ENCODE measurements around the gene PKD1L1.
"Not testable (repeated sequence)": the region's sequence is repeated elsewhere in the genome, so short reads cannot be mapped to it uniquely, and the experiment has no call there.

The PKD1L1 gene

DNA sequence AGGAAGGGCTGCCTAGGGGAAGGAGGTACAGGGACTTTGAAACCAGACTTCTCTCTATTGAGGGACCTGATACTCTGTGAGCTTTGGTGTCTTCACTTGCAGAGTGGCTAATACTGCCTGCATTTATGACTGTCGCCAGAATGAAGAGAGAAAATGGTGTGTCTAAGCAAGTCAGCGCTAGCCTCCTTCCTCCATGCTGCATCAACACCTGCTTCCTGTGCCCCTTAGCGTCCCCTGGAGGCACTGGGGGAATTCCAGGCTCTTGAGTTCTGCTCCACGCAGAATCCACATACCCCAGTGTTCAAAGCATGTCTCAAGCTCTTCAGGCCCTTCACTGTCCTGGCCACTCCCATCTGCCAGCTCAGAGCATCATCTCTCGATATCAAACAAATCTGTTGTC lies 140.5 kb downstream of the PKD1L1 start:
- Histone ChIP-seq H3K9me3 (ENCODE audit: low read length) (no peaks in the 10 kb centered on the region), H3K4me3 (ENCODE audit: low read depth in 1 of 2, low read length in 2 of 2) (no peak overlapping the region), H3K9ac (ENCODE audit: low read length) (no peak overlapping the region), H3K27ac (ENCODE audit: low read depth, low read length) (no peak overlapping the region), H3K36me3 (ENCODE audit: insufficient read depth, low read length) (no peaks in the 10 kb centered on the region), H3K27me3 (ENCODE audit: control insufficient read depth in 1 of 2, insufficient read depth in 2 of 2, low read length in 2 of 2) (no peaks in the 10 kb centered on the region), H3K4me1 (ENCODE audit: insufficient read depth, low read length) (peaks cover 16% of the 10 kb centered on the region)

DNA sequence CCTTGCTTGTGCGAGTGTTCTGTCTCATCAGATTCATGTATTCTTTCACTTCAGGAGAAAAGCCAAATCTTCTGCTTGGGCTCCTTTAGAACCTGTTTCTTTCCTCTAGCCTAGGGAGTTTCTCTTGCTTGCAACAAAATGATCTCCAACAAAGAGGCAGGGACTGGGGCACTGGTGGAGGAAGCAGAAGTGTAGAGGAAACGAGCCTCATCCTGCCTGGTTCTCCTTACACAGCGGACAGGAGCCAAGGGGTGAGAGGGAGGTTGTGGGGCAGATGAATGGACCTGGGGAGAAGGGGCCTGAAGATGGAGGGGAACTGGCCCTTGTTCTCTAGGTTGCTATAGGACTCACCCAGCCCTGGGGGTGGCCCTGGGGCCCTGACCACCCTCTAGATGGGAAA lies 141.1 kb downstream of the PKD1L1 start:
- no peaks in the 10 kb centered on the region for H3K36me3 ChIP-seq (ENCODE audit: insufficient read depth, low read length)
- H3K9me3 ChIP-seq (ENCODE audit: low read length) = no peaks in the 10 kb centered on the region
- no peak overlapping the region for H3K9ac ChIP-seq (ENCODE audit: low read length)
- peaks cover 16% of the 10 kb centered on the region for H3K4me1 ChIP-seq (ENCODE audit: insufficient read depth, low read length)
- no peak overlapping the region for H3K4me3 ChIP-seq (ENCODE audit: low read depth in 1 of 2, low read length in 2 of 2)
- H3K27ac ChIP-seq (ENCODE audit: low read depth, low read length) = no peak overlapping the region
- H3K27me3 ChIP-seq (ENCODE audit: control insufficient read depth in 1 of 2, insufficient read depth in 2 of 2, low read length in 2 of 2) = no peaks in the 10 kb centered on the region

GRCh38 chr7:47806701-47807103 lies 141.6 kb downstream of the PKD1L1 start:
- Histone ChIP-seq H3K9me3 (ENCODE audit: low read length) (no peaks in the 10 kb centered on the region), H3K36me3 (ENCODE audit: insufficient read depth, low read length) (no peaks in the 10 kb centered on the region), H3K27ac (ENCODE audit: low read depth, low read length) (no peak overlapping the region), H3K27me3 (ENCODE audit: control insufficient read depth in 1 of 2, insufficient read depth in 2 of 2, low read length in 2 of 2) (no peaks in the 10 kb centered on the region), H3K4me3 (ENCODE audit: low read depth in 1 of 2, low read length in 2 of 2) (no peak overlapping the region), H3K4me1 (ENCODE audit: insufficient read depth, low read length) (peaks cover 16% of the 10 kb centered on the region), H3K9ac (ENCODE audit: low read length) (no peak overlapping the region)

- Histone ChIP-seq H3K4me3 (ENCODE audit: low read depth in 1 of 2, low read length in 2 of 2) (no peak overlapping the region), H3K4me1 (ENCODE audit: insufficient read depth, low read length) (peaks cover 16% of the 10 kb centered on the region), H3K27ac (ENCODE audit: low read depth, low read length) (no peak overlapping the region), H3K9ac (ENCODE audit: low read length) (no peak overlapping the region), H3K36me3 (ENCODE audit: insufficient read depth, low read length) (no peaks in the 10 kb centered on the region), H3K9me3 (ENCODE audit: low read length) (no peaks in the 10 kb centered on the region), H3K27me3 (ENCODE audit: control insufficient read depth in 1 of 2, insufficient read depth in 2 of 2, low read length in 2 of 2) (no peaks in the 10 kb centered on the region)
These were observed 143.3 kb downstream of the PKD1L1 start for GRCh38 chr7:47804767-47805545.

DNA sequence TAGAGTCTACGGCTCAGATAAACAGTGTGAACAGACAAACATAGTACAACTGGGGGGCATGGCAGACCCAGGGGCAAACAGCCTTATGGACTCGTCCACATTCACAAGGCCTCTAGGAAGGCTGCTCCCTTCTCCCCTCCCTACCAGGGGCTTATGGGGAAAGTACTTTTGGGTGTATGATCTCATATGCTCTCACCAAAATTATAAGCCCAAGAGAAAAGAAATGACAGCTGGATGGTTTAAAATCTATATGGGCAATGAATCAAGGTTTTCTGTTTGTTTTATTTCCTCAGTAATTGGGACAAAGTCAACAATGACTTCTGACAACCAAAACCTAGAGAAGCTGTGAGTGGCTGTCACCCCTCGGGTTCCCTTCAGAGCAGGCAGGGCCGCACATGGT lies 144.4 kb downstream of the PKD1L1 start:
- no peaks in the 10 kb centered on the region for H3K9me3 ChIP-seq (ENCODE audit: low read length)
- H3K27ac ChIP-seq (ENCODE audit: low read depth, low read length) = no peak overlapping the region
- H3K4me3 ChIP-seq (ENCODE audit: low read depth in 1 of 2, low read length in 2 of 2) = no peak overlapping the region
- no peaks in the 10 kb centered on the region for H3K27me3 ChIP-seq (ENCODE audit: control insufficient read depth in 1 of 2, insufficient read depth in 2 of 2, low read length in 2 of 2)
- no peak overlapping the region for H3K9ac ChIP-seq (ENCODE audit: low read length)
- peaks cover 16% of the 10 kb centered on the region for H3K4me1 ChIP-seq (ENCODE audit: insufficient read depth, low read length)
- no peaks in the 10 kb centered on the region for H3K36me3 ChIP-seq (ENCODE audit: insufficient read depth, low read length)

DNA sequence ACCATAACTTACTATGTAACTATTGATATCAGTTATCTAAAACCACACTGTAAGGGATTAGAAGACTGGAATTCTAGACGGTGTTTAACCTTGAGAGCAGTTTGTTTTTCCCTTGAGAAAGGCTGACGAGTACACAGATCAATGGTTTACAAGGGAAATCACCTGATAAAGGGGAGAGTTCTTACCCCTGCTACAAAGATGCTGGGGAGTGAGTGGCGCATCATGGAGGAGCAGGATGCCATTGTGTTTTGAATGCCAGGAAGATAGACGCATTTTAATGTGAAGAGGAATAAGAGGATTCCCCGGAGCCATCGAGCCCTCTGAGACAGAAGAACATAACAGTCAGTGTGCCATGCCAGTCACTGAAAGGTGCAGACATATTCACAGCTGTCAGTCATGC lies 145.2 kb downstream of the PKD1L1 start:
- no peaks in the 10 kb centered on the region for H3K27me3 ChIP-seq (ENCODE audit: control insufficient read depth in 1 of 2, insufficient read depth in 2 of 2, low read length in 2 of 2)
- H3K9me3 ChIP-seq (ENCODE audit: low read length) = no peaks in the 10 kb centered on the region
- peaks cover 16% of the 10 kb centered on the region for H3K4me1 ChIP-seq (ENCODE audit: insufficient read depth, low read length)
- no peak overlapping the region for H3K4me3 ChIP-seq (ENCODE audit: low read depth in 1 of 2, low read length in 2 of 2)
- no peak overlapping the region for H3K27ac ChIP-seq (ENCODE audit: low read depth, low read length)
- H3K36me3 ChIP-seq (ENCODE audit: insufficient read depth, low read length) = no peaks in the 10 kb centered on the region
- no peak overlapping the region for H3K9ac ChIP-seq (ENCODE audit: low read length)

GRCh38 chr7:47801423-47801822 lies 146.8 kb downstream of the PKD1L1 start:
- Histone ChIP-seq H3K4me3 (ENCODE audit: low read depth in 1 of 2, low read length in 2 of 2) (no peak overlapping the region), H3K36me3 (ENCODE audit: insufficient read depth, low read length) (no peaks in the 10 kb centered on the region), H3K4me1 (ENCODE audit: insufficient read depth, low read length) (peaks cover 11% of the 10 kb centered on the region), H3K27me3 (ENCODE audit: control insufficient read depth in 1 of 2, insufficient read depth in 2 of 2, low read length in 2 of 2) (no peaks in the 10 kb centered on the region), H3K27ac (ENCODE audit: low read depth, low read length) (no peak overlapping the region), H3K9ac (ENCODE audit: low read length) (no peak overlapping the region), H3K9me3 (ENCODE audit: low read length) (no peaks in the 10 kb centered on the region)

- no peaks in the 10 kb centered on the region for H3K36me3 ChIP-seq (ENCODE audit: insufficient read depth, low read length)
- no peak overlapping the region for H3K4me3 ChIP-seq (ENCODE audit: low read depth in 1 of 2, low read length in 2 of 2)
- no peak overlapping the region for H3K9ac ChIP-seq (ENCODE audit: low read length)
- H3K27ac ChIP-seq (ENCODE audit: low read depth, low read length) = no peak overlapping the region
- H3K9me3 ChIP-seq (ENCODE audit: low read length) = no peaks in the 10 kb centered on the region
- H3K4me1 ChIP-seq (ENCODE audit: insufficient read depth, low read length) = no peaks in the 10 kb centered on the region
- H3K27me3 ChIP-seq (ENCODE audit: control insufficient read depth in 1 of 2, insufficient read depth in 2 of 2, low read length in 2 of 2) = no peaks in the 10 kb centered on the region
These were observed 148.7 kb downstream of the PKD1L1 start for GRCh38 chr7:47799524-47799923.

GRCh38 chr7:47796347-47796746 lies 151.9 kb downstream of the PKD1L1 start:
- Histone ChIP-seq H3K36me3 (ENCODE audit: insufficient read depth, low read length) (no peaks in the 10 kb centered on the region), H3K9ac (ENCODE audit: low read length) (no peak overlapping the region), H3K4me1 (ENCODE audit: insufficient read depth, low read length) (no peaks in the 10 kb centered on the region), H3K27me3 (ENCODE audit: control insufficient read depth in 1 of 2, insufficient read depth in 2 of 2, low read length in 2 of 2) (no peaks in the 10 kb centered on the region), H3K4me3 (ENCODE audit: low read depth in 1 of 2, low read length in 2 of 2) (no peak overlapping the region), H3K9me3 (ENCODE audit: low read length) (no peaks in the 10 kb centered on the region), H3K27ac (ENCODE audit: low read depth, low read length) (no peak overlapping the region)

GRCh38 chr7:47795631-47796030 lies 152.6 kb downstream of the PKD1L1 start:
- Histone ChIP-seq H3K27me3 (ENCODE audit: control insufficient read depth in 1 of 2, insufficient read depth in 2 of 2, low read length in 2 of 2) (no peaks in the 10 kb centered on the region), H3K4me3 (ENCODE audit: low read depth in 1 of 2, low read length in 2 of 2) (no peak overlapping the region), H3K9ac (ENCODE audit: low read length) (no peak overlapping the region), H3K4me1 (ENCODE audit: insufficient read depth, low read length) (no peaks in the 10 kb centered on the region), H3K36me3 (ENCODE audit: insufficient read depth, low read length) (no peaks in the 10 kb centered on the region), H3K9me3 (ENCODE audit: low read length) (no peaks in the 10 kb centered on the region), H3K27ac (ENCODE audit: low read depth, low read length) (no peak overlapping the region)

DNA sequence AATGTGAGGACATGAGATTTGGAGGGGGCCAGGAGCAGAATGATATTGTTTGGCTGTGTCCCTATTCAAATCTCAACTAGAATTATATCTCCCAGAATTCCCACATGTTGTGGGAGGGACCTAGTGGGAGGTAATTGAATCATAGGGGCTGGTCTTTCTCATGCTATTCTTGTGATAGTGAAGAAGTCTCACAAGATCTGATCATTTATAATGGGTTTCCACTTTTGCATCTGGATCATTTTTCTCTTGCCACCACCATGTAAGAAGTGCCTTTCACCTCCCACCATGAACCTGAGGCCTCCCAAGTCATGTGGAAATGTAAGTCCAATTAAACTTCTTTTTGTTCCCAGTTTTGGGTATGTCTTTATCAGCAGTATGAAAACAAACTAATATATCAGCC lies 153.1 kb downstream of the PKD1L1 start:
- not testable (repeated sequence) for H3K4me3 ChIP-seq (ENCODE audit: low read depth in 1 of 2, low read length in 2 of 2); H3K27me3 ChIP-seq (ENCODE audit: control insufficient read depth in 1 of 2, insufficient read depth in 2 of 2, low read length in 2 of 2); H3K27ac ChIP-seq (ENCODE audit: low read depth, low read length); H3K36me3 ChIP-seq (ENCODE audit: insufficient read depth, low read length); H3K4me1 ChIP-seq (ENCODE audit: insufficient read depth, low read length); H3K9me3 ChIP-seq (ENCODE audit: low read length); H3K9ac ChIP-seq (ENCODE audit: low read length)

DNA sequence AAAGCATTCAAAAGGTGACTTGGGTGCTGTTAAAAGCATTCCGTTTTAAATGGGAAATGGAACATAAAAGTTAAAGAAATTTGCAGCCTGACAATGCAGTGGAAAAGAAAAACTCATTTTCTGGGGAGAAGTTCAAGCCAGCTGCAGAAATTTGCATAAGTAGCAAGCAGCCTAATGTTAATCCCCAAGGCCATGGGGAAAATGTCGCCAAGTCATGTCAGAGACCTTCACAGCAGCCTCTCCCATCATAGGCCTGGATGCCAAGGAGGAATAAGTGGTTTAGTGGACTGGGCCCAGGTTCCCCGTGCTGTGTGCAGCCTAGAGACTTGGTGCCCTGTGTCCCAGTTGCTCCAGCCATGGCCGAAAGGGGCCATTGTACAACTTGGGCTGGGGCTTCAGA lies 154.2 kb downstream of the PKD1L1 start:
- H3K27ac ChIP-seq (ENCODE audit: low read depth, low read length) = no peak overlapping the region
- H3K4me3 ChIP-seq (ENCODE audit: low read depth in 1 of 2, low read length in 2 of 2) = no peak overlapping the region
- H3K27me3 ChIP-seq (ENCODE audit: control insufficient read depth in 1 of 2, insufficient read depth in 2 of 2, low read length in 2 of 2) = no peaks in the 10 kb centered on the region
- no peak overlapping the region for H3K9ac ChIP-seq (ENCODE audit: low read length)
- no peaks in the 10 kb centered on the region for H3K36me3 ChIP-seq (ENCODE audit: insufficient read depth, low read length)
- H3K9me3 ChIP-seq (ENCODE audit: low read length) = no peaks in the 10 kb centered on the region
- H3K4me1 ChIP-seq (ENCODE audit: insufficient read depth, low read length) = no peaks in the 10 kb centered on the region
